ENCODE measurements around the gene KCNH5.

DNA sequence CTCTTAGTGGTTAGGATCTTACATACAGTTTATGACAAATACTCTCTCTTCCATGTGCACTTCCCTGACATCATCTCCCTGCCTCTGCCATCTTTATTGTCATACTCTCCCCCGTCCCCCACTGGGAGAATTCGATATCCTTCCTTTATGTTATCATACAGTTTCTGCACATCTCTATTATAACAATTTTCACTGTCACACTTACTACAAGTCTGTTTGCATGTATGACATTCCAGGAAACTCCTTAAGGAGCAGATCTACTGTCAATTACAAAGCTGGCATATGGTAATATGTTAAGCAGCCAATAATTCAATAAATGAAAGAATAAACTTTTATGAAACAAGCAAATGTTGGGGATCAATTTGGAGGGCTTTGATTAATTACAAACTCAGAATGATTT, 91.1 kb downstream of the KCNH5 start:
- TF ChIP-seq, protein P1, sequence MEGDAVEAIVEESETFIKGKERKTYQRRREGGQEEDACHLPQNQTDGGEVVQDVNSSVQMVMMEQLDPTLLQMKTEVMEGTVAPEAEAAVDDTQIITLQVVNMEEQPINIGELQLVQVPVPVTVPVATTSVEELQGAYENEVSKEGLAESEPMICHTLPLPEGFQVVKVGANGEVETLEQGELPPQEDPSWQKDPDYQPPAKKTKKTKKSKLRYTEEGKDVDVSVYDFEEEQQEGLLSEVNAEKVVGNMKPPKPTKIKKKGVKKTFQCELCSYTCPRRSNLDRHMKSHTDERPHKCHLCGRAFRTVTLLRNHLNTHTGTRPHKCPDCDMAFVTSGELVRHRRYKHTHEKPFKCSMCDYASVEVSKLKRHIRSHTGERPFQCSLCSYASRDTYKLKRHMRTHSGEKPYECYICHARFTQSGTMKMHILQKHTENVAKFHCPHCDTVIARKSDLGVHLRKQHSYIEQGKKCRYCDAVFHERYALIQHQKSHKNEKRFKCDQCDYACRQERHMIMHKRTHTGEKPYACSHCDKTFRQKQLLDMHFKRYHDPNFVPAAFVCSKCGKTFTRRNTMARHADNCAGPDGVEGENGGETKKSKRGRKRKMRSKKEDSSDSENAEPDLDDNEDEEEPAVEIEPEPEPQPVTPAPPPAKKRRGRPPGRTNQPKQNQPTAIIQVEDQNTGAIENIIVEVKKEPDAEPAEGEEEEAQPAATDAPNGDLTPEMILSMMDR (IDR thresholded peaks at IDR 0.05; ENCODE audit: low read length), result no peak
- TF ChIP-seq EZH2 (optimal IDR thresholded peaks at IDR 0.05; ENCODE audit: low read depth, low read length), result no peak

Measured in MM.1S (cell line).